Fibroblast of skin of abdomen (primary cell): Measurements from ENCODE around the gene BTBD9.
A peak's percentile ranks its signal among the peaks of the same experiment; 100 is the strongest.

Source experiments
- DNase-seq: peaks from one replicate; pipeline ENCODE4 v3.0.0-alpha.2; 2013

BTBD9 gene

DNA sequence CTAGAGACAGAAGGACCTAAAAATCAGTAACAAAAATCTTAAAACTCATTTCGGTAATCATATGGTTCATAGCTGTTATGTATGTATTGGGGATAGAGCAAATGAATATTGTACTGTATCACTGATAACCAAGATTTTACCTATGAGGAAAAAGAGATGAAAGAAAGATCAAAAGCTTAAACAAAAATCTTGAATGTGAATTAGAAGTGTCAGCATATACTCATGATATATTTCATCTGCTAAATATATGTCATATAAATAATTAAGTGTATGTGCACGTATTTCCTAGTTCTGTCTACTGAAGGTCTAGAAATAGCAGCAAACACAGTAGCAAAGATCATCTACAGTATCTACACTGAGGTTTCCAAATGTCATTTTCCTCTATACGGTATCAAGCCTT, 299.8 kb downstream of the BTBD9 start:
- DNase-seq = no peak

DNA sequence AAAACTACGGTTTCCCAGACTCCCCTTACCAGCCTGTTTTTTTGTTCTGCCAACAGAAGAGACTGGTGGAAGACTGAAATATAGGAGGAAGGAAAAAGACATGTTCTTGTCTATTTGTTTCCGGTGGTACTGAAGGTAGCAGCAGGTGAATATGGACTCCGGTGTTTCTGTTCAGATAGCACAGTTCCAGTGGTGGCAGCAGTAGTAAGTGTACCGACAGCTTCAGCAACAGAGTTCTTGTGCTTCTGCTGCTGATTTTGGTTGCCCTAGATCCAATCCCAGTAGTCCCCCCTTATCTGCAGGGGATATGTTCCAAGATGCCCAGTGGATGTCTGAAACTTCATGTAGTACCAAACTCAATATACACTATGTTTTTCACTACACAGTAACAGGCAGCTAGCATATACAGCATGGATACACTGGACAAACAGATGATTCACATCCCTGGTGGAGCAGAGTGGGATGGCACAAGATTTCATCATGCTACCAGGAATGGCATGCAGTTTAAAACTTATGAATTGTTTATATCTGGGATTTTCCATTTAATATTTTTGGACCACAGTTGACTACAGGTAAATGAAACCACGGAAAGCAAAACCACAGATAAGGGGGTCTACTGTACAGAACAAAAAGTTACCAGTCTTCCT, 301.8 kb downstream of the BTBD9 start:
- peak; percentile 90 for DNase-seq

DNA sequence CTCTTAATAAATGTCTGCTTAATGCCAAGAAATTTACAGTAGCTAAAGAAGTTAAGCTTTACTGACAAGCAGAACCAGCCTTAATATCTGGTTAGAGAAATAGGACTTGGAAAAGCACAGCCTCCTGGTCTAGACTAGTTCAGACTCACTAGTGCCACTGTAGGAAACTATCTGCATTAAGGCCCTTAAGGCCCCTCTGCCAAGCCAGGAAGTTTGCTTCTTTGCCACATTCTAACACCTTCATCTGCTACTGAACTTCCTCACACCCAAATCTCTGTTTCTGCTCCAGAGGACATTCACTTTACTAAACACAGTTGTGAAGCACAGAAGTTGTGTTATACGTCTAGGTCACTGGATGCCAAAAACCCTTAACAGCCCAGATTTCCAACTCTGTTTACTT, 302.8 kb downstream of the BTBD9 start:
- no peak for DNase-seq

GRCh38 chr6:38326837-38327236, 312.9 kb downstream of the BTBD9 start:
- DNase-seq = no peak

DNA sequence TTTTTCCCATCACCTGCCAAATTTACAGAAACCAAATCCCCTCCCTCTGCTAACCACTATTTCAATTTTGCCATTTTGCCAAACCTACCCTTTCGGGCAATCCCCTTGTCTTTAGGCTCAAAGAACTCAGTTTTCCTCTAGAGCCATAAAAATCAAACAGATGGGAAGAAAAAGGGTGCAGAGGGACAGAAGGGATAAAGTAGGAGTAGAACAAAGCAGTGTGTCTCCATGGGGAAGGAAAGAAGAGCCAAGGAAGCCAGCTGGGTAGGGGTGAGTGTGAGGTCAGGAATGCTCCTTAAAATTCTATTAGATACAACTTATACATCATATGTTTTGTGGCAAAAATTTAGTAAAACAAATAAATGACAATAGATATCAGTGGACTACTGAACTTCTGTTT, 316.5 kb downstream of the BTBD9 start:
- DNase-seq = no peak

DNA sequence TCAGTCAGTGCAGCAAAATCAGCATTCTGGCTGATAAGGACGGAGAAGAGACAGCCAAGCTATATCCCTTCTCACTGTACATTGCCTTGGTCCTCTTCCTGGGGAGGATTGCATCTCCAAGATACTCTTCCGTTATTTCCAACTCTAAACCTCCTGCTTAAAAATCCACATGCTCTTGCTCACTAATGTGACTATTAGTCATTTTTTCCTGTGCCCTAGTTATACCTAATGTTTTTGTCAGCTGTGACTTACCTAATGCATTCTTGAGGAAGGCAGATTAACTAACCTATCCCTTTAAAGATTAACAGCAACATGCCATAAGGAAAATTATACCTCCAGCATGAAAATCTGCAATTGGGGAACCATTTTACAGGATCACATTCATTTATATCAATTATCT, 317.6 kb downstream of the BTBD9 start:
- DNase-seq = no peak

- DNase-seq = no peak
Observed at GRCh38 chr6:38320843-38321242, 318.9 kb downstream of the BTBD9 start.

DNA sequence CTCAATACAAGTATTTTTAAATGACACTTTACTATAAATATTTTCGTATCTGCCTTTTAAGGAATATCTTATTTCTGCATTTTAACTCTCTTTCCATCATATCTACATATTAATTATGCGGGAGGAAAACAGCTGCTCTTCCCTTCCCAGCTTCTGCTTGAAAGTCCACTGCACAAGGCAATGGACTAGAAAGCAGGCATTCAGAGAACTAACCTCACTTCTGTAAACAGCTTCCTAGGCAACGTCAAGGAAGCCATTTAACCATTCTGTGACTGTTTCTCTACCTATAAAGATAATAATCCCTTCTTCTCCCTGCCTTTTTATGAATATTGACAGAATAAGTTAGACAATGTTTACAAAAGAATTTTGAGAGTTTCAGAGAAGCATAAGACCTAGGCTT, 319.4 kb downstream of the BTBD9 start:
- DNase-seq = no peak

DNA sequence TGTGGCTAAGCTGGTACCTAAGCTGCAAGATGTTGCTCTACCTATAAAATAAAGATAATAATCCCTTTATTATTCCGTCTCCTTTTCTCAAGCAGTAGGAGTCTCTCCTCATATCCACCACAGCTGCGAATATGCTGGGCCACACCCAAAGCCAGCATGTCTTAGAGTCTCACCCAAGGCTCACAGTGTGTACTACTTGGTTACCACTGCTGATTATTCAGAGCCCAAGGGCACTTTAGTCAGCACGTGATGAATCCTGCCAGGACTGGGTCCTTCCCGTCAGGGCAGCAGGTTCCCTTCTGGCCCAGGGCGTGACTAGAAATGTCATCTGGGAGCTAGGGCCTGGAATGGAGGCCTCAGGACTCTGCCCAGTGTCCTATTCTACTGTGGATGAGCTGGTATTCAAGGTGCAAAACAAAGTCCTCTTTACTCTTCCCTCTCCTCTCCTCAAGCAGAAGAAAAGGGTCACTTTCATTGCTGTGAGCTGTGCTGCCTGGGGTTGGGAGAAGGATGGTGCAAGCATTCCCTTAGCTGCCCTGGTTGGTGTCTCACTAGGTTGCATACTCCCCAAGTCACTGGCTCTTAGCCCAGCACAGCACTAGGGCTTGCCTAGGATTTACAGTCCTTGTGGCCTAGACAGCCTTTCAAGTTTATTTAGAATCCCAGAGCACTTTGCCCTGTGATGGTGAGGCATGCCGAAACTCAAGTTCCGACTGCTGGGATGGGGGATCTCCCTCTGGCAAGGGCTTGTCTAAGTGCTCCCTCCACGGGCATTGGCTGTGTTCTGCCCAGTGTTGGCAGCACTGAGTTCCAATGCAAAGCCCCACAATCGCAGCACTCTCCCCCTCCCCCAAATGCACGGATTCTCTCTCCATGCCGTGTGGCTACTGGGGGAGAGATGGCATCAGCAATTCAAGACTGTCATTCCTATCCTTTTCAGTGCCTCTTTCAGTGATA, 320.2 kb downstream of the BTBD9 start:
- peak; percentile 16 for DNase-seq

GRCh38 chr6:38316099-38316868, 323.4 kb downstream of the BTBD9 start:
- DNase-seq = no peak

DNA sequence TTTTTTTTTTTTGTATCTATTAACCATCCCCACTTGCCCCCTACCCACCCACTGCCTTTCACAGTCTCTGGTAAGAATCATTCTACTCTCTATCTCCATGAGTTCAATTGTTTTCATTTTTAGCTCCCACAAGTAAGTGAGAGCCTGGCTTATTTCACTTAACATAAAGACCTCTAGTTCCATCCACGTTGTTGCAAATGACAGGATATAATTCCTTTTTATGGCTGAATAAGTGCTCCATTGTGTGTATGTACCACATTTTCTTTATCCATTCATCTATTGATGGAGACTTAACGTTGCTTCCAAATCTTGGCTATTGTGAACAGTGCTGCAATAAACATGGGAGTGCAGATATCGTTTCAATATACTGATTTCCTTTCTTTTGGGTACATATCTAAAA, 328.5 kb downstream of the BTBD9 start:
- DNase-seq = no peak

- DNase-seq = no peak
Observed at GRCh38 chr6:38310061-38310460, 329.7 kb downstream of the BTBD9 start.

DNA sequence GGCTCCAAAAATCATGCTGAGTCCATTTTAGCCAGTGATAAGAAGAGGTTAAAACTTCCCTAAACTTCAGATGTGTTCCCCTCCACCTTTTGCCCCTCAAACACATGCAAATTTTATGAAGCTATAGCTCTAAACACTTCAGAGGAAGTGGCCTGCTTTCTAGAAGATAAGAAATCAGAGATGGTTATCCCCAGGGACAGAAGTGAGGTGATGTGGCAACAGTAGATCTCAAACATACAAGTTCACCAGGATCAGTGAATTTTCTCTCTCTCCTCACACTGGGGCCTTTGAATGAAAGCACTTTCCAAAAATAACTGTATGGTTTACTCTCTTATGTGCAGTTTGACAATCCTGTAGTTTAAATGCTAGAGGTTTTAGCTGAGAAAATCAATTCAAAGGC, 332.0 kb downstream of the BTBD9 start:
- no peak for DNase-seq

GRCh38 chr6:38306931-38307330, 332.8 kb downstream of the BTBD9 start:
- no peak for DNase-seq

GRCh38 chr6:38305995-38306681, 333.6 kb downstream of the BTBD9 start:
- peak; percentile 4 for DNase-seq

GRCh38 chr6:38302838-38303237, 336.9 kb downstream of the BTBD9 start:
- no peak for DNase-seq

DNA sequence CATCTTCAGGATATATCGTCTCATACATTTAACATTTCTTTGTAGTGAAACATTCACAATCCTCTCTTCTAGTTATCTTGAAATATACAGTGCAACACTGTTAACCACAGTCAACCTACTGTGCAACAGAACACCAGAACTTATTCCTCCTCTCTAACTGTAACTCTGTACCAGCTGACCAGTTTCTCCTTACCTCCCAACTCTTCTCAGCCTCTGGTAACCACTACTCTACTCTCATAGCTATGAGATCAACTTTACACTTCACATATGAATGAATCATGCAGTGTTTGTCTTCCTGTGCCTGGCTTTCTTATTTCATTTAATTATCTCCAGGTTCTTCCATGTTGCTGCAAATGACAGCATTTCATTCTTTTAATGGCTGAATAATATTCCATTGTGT, 337.6 kb downstream of the BTBD9 start:
- DNase-seq = peak; percentile 31

GRCh38 chr6:38290133-38290799, 349.5 kb downstream of the BTBD9 start:
- DNase-seq = no peak

DNA sequence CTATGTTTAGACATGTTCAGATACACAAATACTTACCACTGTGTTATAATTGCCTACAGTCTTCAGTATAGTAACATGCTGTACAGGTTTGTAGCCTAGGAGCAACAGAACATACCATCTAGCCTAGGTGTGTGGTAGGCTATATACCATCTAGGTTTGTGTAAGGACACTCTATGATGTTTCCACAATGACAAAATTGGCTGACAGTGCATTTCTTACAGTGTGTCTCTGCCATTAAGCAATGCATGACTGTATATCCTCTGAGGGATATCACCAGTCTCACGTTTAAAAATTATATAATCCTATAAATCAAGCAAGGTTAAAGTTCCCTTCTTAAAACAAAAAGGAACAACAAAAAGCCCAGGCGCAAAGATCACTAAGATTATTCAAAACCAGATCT, 352.2 kb downstream of the BTBD9 start:
- no peak for DNase-seq

DNA sequence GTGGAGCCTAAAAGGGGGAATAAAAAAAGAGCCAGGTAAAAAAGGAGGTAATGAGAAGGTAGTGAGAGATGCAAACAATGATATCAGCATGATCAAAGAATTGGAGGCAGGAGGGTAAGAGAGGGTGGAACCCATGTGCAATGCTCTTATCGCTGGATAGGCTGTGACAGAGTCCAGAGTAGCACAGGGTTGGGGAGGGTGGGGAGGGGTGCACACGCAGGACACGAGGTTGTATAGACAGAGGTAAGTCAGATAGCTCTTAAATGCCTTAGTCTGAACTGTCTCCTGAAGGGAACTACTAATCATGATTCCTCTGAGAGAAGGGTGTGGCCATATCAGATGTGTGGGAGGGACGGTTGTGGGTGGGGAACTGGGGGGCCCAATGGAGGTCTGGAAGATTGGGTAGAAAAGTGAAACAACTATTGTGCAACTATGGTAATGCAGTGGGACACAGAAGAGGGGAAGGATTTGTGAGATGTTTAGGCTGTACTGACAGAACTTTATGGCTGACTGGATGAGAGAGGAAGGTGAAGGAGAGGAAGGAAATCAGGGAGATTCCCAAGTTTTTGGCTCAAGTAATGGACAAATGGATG, 354.8 kb downstream of the BTBD9 start:
- no peak for DNase-seq

GRCh38 chr6:38283734-38284362, 355.9 kb downstream of the BTBD9 start:
- DNase-seq = no peak
